ENCODE data around the gene FAM193B.

The FAM193B gene

DNA sequence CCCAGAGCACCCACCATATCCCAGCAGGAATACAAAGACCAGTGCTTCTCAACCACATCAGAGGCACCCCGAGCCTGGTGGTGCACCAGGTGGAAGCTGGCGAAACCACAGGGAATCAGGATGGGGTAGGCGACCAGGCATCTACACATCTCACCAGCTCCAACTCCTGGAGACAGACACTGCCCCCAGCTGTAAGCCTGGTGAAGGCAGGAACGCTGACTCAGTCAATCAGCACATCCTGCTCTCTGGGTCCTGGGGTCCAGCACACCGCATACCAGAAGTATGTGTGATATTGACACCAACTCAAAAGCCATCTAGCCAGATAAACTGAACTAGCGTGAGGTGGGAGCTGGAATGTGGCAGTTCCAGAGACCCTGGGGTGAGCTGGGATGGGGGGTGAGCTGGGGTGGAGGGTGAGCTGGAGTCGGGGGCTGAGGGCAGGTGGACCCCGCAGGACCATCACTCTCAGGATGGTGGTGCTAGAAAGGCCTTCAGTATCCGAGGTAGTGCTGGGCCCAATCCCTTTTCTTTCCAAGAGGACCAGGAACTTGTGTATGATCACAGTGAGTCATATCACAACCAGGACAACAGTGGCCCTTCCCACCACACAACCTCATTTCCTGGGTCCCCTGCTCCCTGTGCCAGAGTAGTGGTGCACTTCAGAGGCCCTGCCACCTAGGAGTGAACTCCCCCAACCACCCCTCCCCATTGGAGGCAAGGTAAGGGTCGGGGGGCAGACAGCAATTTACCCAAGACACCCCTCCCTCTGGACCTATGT, 83.4 kb downstream of the FAM193B start:
- no peak for DNase-seq (ENCODE audit: low read depth)
